Vagina (tissue), 2 donors: ENCODE measurements around the gene IGLON5. TPM values are rescaled to one million over a fixed set of nuclear protein-coding genes. Genes with fewer than 3 reads are reported as not detected.

Experiments used
- DNase-seq, 2 donors: peaks; one replicate each; pipeline ENCODE4 v3.0.0-alpha.2; 2017; ENCODE audit errors: extremely low spot score in 2 of 2
- H3K27ac ChIP-seq: fragments of 200-600 bp; sonication (generic); one replicate; pipeline ENCODE4 v1.5.1; 2019
- H3K27me3 ChIP-seq: fragments of 200-600 bp; sonication (generic); one replicate; pipeline ENCODE4 v1.5.1; 2019
- H3K36me3 ChIP-seq, 2 donors: fragments of 200-600 bp; sonication (generic); one replicate each; pipeline ENCODE4 v1.5.1; 2017 to 2019
- H3K4me1 ChIP-seq: fragments of 200-600 bp; sonication (generic); one replicate; pipeline ENCODE4 v1.5.1; 2019
- H3K4me3 ChIP-seq, 2 donors: fragments of 200-600 bp; sonication (generic); 1 replicate in 1 of 2; 2 replicates in 1 of 2; pipeline ENCODE4 v1.5.1; 2016 to 2019
- H3K9me3 ChIP-seq: fragments of 200-600 bp; sonication (generic); one replicate; pipeline ENCODE4 v1.5.1; 2019
- POLR2A ChIP-seq, 2 donors: fragments of 450-650 bp; IDR thresholded peaks; one replicate each; pipeline ENCODE4 v1.6.1; 2017; ENCODE audit warnings: antibody characterized with exemption in 2 of 2, mild to moderate bottlenecking in 2 of 2, moderate library complexity in 2 of 2
- POLR2AphosphoS5 ChIP-seq, 2 donors: sonication (generic); formaldehyde crosslinking; IDR thresholded peaks; one replicate each; pipeline ENCODE4 v1.9.0; 2017; ENCODE audit warnings: antibody characterized with exemption in 2 of 2, mild to moderate bottlenecking in 2 of 2, low read depth in 1 of 2; ENCODE audit not compliant: insufficient read depth in 1 of 2
- intact Hi-C: fragments of 100-400 bp; cut with DNase I; formaldehyde crosslinking; loops from one replicate; pipeline ENCODE4 v1.15.1; 2023
- total RNA-seq: library from RNA; depleted of rRNA; stranded (reverse); fragments of >200 nt; gene quantifications from one replicate; pipeline ENCODE4 v1.2.3, GENCODE V29; 2016
- TF ChIP-seq, protein P1 (sequence below), 3 experiments: fragments of 450-650 bp in 2 of 3; fragments of 200-600 bp in 1 of 3; sonication (generic) in 1 of 3; IDR thresholded peaks; one replicate each; pipeline ENCODE4 v1.5.1; 2017 to 2019; ENCODE audit warnings: antibody characterized with exemption in 3 of 3, mild to moderate bottlenecking in 2 of 3, moderate library complexity in 2 of 3

The IGLON5 gene
- total RNA-seq, 1 donor from 2014 or later, result not detected

DNA sequence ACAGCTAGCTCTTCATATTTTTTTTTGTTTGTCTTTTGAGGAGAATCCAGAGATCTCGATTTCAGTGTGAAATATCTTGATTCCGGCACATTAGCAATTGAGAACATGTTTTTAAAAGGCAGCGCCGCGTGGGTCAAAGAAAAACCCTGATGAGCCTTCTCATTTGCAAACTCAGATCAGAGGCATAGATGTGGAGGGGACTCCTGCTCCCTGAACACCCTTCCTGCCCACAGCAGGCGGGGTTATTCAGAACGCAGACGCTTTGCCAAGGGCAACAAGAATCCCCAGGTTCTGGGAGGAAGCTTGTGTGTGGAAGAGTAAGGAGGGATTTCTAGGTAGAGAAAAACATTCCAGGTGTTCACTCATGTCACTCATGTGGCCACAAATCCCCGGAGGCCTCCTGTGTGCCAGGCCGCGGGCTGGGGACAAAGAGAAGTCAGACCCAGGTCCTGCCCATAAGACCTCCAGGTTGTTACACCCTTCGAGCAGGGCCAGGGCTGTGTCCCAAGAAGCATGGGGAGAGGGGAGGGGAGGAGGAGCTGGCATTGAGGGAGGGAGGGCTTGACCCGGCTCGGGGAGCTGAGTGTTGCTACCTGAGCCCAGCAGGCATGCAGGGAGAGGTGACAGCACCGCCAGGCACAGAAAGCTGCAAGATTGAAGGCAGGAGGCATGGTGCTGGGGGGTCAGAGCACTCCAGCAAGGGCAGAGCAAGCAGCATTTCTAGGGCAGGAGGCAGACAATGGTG, 15.9 kb upstream of the IGLON5 start:
- Histone ChIP-seq H3K9me3 (no peaks in the 10 kb centered on the region), H3K36me3 (no peaks in the 10 kb centered on the region), H3K4me3 (no peak overlapping the region), H3K27ac (no peak overlapping the region), H3K27me3 (no peaks in the 10 kb centered on the region), H3K4me1 (no peaks in the 10 kb centered on the region)
- TF ChIP-seq POLR2AphosphoS5 (IDR thresholded peaks at IDR 0.05; ENCODE audit: insufficient read depth in 1 of 2, low read depth in 1 of 2) (no peak), POLR2A (IDR thresholded peaks at IDR 0.05) (no peak)
- TF ChIP-seq, protein P1, sequence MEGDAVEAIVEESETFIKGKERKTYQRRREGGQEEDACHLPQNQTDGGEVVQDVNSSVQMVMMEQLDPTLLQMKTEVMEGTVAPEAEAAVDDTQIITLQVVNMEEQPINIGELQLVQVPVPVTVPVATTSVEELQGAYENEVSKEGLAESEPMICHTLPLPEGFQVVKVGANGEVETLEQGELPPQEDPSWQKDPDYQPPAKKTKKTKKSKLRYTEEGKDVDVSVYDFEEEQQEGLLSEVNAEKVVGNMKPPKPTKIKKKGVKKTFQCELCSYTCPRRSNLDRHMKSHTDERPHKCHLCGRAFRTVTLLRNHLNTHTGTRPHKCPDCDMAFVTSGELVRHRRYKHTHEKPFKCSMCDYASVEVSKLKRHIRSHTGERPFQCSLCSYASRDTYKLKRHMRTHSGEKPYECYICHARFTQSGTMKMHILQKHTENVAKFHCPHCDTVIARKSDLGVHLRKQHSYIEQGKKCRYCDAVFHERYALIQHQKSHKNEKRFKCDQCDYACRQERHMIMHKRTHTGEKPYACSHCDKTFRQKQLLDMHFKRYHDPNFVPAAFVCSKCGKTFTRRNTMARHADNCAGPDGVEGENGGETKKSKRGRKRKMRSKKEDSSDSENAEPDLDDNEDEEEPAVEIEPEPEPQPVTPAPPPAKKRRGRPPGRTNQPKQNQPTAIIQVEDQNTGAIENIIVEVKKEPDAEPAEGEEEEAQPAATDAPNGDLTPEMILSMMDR (IDR thresholded peaks at IDR 0.05), result no peak
- no peak for DNase-seq
- intact Hi-C loops, result no loop called here

DNA sequence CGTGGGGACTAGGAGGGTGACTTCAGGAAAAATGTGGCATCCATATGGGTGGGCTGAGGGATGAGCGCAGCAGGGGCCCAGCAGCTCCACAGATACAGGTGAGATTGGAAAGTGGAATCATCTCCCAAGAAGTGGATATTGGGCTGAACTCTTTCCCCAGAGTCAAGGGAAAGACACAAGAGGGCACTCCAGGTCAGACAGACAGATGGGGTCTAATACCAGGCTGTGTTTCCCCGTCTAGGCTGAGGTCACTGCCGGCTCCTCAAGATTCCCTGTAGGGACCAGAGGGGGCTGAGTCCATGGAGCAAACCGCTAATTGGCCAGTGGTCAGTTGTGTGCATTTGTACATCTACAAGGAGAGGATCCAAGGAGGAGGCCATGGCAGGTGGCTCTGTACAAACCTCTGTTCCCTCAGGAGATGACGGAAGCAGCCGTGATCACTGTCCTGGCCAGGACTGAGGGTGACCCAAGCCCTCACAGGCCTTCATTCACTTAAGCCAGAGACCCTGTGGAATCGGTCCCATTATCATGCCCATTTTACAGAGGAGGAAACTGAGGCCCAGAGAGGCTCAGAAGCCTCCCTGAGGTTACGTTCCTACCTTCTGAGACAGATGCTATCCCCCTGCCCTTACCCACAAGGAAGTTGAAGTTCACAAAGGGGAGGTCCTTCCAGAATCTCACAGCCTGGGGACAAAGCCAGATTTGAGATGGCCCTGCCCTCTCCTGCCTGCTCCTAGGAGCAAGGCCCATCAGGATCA, 14.9 kb upstream of the IGLON5 start:
- Histone ChIP-seq H3K9me3 (no peaks in the 10 kb centered on the region), H3K4me1 (no peaks in the 10 kb centered on the region), H3K27me3 (no peaks in the 10 kb centered on the region), H3K27ac (no peak overlapping the region), H3K4me3 (no peak overlapping the region), H3K36me3 (no peaks in the 10 kb centered on the region)
- DNase-seq, result no peak
- TF ChIP-seq POLR2AphosphoS5 (IDR thresholded peaks at IDR 0.05; ENCODE audit: insufficient read depth in 1 of 2, low read depth in 1 of 2) (no peak), POLR2A (IDR thresholded peaks at IDR 0.05) (no peak)
- TF ChIP-seq, protein P1 (IDR thresholded peaks at IDR 0.05), result no peak
- intact Hi-C loops, result no loop called here

DNA sequence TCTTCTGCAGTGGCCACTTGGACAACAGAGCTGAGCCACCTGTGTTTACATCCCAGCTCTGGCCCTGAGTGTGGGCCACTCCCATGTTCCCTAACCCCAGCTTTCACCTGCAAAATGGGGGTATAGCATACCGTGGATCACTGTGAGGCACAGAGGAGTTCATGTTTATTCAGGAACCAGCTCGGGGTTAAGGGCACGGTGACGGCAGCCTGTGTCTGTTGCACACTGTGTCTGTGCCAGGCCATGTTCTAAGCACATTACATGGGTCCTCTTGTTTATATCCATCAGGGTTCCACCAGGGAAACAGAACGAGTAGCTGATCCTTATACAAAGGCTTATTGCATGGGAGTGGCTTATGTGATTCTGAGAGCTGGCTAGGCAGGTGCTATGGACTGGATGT, 14.0 kb upstream of the IGLON5 start:
- Histone ChIP-seq H3K27ac (no peak overlapping the region), H3K36me3 (no peaks in the 10 kb centered on the region), H3K4me3 (no peak overlapping the region), H3K4me1 (no peaks in the 10 kb centered on the region), H3K27me3 (no peaks in the 10 kb centered on the region), H3K9me3 (no peaks in the 10 kb centered on the region)
- intact Hi-C loops, result no loop called here
- TF ChIP-seq POLR2A (IDR thresholded peaks at IDR 0.05), result no peak
- no peak for TF ChIP-seq POLR2AphosphoS5 (IDR thresholded peaks at IDR 0.05; ENCODE audit: insufficient read depth in 1 of 2, low read depth in 1 of 2)
- TF ChIP-seq, protein P1 (IDR thresholded peaks at IDR 0.05), result no peak
- DNase-seq, result no peak

DNA sequence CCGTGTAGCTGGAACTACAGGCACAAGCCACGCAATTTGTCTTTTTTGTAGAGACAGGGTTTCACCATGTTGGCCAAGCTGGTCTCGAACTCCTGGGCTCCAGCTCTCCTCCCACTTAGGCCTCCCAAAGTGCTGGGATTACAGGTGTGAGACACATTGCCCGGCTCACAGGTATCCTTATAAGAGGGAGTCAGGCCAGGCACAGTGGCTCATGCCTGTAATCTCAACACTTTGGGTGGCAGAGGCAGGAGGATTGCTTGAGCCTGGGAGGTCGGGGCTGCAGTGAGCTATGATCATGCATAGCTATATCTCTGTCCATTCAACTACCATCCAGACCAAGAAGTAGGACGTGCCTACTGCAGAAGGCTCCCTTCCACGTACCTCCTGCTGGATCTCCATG, 10.2 kb upstream of the IGLON5 start:
- TF ChIP-seq, protein P1 (IDR thresholded peaks at IDR 0.05), result no peak
- no peak for TF ChIP-seq POLR2A (IDR thresholded peaks at IDR 0.05)
- no peak for TF ChIP-seq POLR2AphosphoS5 (IDR thresholded peaks at IDR 0.05; ENCODE audit: insufficient read depth in 1 of 2, low read depth in 1 of 2)
- intact Hi-C loops, result no loop called here
- Histone ChIP-seq H3K27ac (no peak overlapping the region), H3K9me3 (no peaks in the 10 kb centered on the region), H3K4me3 (no peak overlapping the region), H3K36me3 (no peaks in the 10 kb centered on the region), H3K4me1 (no peaks in the 10 kb centered on the region), H3K27me3 (no peaks in the 10 kb centered on the region)
- no peak for DNase-seq

DNA sequence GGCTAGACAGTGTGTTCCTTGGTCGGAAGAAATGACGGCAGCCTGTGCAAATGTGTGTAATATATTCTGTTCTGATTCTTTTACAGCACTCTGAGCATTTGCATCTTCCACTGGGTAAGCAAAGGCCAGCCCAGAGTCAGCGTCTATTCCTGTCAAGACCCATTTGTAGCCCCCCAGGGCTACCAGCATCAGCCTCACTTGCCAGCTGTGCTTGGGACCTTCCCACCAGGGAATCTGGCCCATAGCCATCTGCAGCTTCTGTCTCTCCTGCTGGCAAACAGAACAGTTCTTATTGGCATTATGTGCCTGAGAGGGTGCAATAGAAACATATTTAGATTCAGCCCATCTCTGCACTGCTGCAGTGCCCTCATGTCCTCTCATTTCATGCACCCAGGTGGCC, 6.0 kb upstream of the IGLON5 start:
- no peak overlapping the region for H3K4me3 ChIP-seq
- DNase-seq, result no peak
- H3K4me1 ChIP-seq, result no peaks in the 10 kb centered on the region
- no peaks in the 10 kb centered on the region for H3K27me3 ChIP-seq
- no peak overlapping the region for H3K27ac ChIP-seq
- no peaks in the 10 kb centered on the region for H3K9me3 ChIP-seq
- intact Hi-C loops, result no loop called here
- no peaks in the 10 kb centered on the region for H3K36me3 ChIP-seq
- TF ChIP-seq, protein P1 (IDR thresholded peaks at IDR 0.05), result no peak
- no peak for TF ChIP-seq POLR2A (IDR thresholded peaks at IDR 0.05)
- TF ChIP-seq POLR2AphosphoS5 (IDR thresholded peaks at IDR 0.05; ENCODE audit: insufficient read depth in 1 of 2, low read depth in 1 of 2), result no peak
